ENCODE measurements around the gene RNF215.

- TF ChIP-seq CTCF (IDR thresholded peaks at IDR 0.05; ENCODE audit: poor library complexity) (no peak), EZH2 (IDR thresholded peaks at IDR 0.05; ENCODE audit: borderline replicate concordance) (no peak)
Measured at GRCh38 chr22:30370641-30371230, 16.5 kb downstream of the RNF215 start.

Measured in hepatocyte (in vitro differentiated cells).